Body of pancreas (tissue), 4 donors: Measurements from ENCODE around the gene VEZT.
"Not testable (repeated sequence)": the region's sequence is repeated elsewhere in the genome, so short reads cannot be mapped to it uniquely, and the experiment has no call there.

Experiments used
- POLR2A ChIP-seq, 3 donors: fragments of 450-650 bp; IDR thresholded peaks; one replicate each; pipeline ENCODE4 v1.6.1; 2016; ENCODE audit warnings: antibody characterized with exemption in 3 of 3, mild to moderate bottlenecking in 2 of 3
- TF ChIP-seq, protein P1 (sequence below), 7 experiments: fragments of 450-650 bp in 4 of 7; fragments of 200-600 bp in 3 of 7; sonication (generic) in 3 of 7; IDR thresholded peaks; one replicate each; pipeline ENCODE4 v1.5.1; 2016 to 2019; ENCODE audit warnings: antibody characterized with exemption in 7 of 7

DNA sequence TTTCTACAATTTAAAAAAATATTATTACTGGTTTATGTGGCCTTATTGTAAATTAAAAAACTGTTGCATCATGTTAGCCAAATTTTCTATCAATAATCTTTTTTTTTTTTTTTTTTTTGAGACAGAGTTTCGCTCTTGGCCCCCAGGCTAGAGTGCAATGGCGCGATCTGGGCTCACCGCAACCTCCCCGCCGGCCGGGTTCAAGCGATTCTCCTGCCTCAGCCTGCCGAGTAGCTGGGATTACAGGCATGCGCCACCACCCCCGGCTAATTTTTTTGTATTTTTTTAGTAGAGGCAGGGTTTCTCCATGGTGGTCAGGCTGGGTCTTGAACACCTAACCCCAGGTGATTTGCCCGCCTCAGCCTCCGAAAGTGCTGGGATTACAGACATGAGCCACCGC is 16.6 kb downstream of the VEZT start:
- TF ChIP-seq, protein P1, sequence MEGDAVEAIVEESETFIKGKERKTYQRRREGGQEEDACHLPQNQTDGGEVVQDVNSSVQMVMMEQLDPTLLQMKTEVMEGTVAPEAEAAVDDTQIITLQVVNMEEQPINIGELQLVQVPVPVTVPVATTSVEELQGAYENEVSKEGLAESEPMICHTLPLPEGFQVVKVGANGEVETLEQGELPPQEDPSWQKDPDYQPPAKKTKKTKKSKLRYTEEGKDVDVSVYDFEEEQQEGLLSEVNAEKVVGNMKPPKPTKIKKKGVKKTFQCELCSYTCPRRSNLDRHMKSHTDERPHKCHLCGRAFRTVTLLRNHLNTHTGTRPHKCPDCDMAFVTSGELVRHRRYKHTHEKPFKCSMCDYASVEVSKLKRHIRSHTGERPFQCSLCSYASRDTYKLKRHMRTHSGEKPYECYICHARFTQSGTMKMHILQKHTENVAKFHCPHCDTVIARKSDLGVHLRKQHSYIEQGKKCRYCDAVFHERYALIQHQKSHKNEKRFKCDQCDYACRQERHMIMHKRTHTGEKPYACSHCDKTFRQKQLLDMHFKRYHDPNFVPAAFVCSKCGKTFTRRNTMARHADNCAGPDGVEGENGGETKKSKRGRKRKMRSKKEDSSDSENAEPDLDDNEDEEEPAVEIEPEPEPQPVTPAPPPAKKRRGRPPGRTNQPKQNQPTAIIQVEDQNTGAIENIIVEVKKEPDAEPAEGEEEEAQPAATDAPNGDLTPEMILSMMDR (IDR thresholded peaks at IDR 0.05): not testable (repeated sequence)
- TF ChIP-seq POLR2A (IDR thresholded peaks at IDR 0.05): not testable (repeated sequence)
